ENCODE data around the gene TBCCD1.
"Not testable (repeated sequence)": the region's sequence is repeated elsewhere in the genome, so short reads cannot be mapped to it uniquely, and the experiment has no call there.

TBCCD1 gene

DNA sequence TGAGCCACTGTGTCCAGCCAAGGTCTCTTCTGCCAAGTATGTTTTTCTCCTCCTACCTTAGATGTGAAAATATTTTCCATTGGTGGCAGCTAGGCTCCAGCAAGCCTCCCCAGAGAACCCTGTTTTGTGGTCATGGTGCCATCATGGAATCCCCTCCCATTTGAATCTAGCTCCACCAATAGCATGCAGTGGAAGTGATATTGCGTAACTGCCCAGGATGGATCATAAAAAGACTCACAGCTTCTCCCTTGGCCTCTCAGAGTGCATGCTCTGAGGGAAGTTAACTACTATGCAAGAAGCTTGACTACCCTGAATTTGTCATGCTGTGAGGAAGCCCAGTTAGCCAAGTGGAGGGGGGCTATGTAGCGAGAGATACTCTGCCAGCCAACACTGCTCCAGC, 50.5 kb downstream of the TBCCD1 start:
- DNase-seq (ENCODE audit: low read depth) = no peak

- DNase-seq (ENCODE audit: low read depth) = no peak
These were observed 52.0 kb downstream of the TBCCD1 start for GRCh38 chr3:186515125-186515524.

- DNase-seq (ENCODE audit: low read depth) = no peak
These were observed 52.7 kb downstream of the TBCCD1 start for GRCh38 chr3:186514296-186515002.

- no peak for DNase-seq (ENCODE audit: low read depth)
These were observed 53.8 kb downstream of the TBCCD1 start for GRCh38 chr3:186513386-186513785.

DNA sequence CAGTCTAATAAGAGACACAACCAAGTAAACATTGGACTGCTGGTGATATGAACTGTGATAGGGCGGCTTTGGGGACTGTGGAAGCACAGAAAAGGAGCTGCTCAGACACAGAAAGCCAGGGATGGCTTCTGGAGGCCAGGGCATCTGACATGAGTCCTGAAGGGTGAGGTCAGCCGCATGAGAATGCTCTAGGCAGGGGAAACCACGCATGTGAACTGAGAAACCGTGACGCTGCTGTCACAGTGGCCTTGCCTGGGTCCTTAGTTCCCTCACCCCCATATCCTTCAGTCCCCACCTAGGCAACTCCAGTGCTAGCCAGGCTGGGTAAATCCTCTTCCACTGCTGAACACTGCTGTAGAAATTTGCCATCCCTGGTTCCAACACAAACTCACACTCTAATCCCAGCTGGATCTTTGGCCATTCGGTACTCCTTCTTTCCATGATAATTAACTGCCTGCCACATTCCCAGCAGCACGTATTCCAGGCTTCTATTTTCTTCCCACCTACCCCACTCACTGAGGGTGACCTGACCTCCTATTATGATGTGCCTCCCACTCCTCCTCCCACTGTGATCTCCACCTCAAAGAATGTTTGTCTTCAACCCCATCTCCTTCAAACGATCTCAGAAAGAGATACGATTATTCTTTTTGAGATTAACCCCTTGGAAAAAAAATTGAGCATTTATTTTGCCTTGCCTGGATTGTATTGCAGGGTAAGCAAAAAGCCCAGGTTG, 54.4 kb downstream of the TBCCD1 start:
- no peak for DNase-seq (ENCODE audit: low read depth)

DNA sequence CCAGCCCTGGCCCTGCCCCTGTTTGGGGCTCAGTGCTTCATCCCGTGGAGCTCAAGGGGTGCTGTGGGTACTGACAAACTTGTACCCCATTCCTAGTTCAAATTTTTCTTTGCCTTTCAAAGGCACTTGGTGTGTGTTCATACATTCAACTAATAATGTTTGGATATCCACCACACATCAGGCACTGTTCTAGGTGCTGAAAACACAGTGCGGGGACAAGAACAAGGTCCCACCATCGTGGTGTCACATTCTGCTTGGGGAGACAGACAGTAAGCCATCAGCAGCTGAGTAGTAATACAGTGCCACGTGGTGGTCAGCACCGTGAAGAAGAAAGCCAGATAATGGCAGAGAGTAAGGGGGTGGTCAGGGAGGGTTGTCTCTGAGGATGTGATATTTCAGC, 55.4 kb downstream of the TBCCD1 start:
- DNase-seq (ENCODE audit: low read depth) = no peak

DNA sequence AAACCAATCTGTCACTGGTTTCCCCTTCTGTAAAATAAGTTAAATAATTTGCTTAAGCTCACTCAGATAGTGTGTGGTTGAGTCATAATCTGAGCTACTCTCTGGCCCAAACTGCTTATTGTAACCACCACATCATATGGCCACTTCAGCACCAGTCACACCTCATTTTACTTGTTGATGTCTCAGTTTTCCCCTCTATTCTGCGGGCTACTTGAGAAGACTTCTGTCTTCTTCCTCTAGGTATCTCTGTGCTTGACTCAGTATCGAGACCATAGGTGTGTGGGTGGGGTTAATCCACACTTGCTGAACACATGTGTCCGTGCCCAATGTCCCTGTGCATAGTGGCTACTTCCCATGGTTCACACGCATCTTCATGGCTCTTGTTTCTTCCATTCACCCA, 55.9 kb downstream of the TBCCD1 start:
- no peak for DNase-seq (ENCODE audit: low read depth)

DNA sequence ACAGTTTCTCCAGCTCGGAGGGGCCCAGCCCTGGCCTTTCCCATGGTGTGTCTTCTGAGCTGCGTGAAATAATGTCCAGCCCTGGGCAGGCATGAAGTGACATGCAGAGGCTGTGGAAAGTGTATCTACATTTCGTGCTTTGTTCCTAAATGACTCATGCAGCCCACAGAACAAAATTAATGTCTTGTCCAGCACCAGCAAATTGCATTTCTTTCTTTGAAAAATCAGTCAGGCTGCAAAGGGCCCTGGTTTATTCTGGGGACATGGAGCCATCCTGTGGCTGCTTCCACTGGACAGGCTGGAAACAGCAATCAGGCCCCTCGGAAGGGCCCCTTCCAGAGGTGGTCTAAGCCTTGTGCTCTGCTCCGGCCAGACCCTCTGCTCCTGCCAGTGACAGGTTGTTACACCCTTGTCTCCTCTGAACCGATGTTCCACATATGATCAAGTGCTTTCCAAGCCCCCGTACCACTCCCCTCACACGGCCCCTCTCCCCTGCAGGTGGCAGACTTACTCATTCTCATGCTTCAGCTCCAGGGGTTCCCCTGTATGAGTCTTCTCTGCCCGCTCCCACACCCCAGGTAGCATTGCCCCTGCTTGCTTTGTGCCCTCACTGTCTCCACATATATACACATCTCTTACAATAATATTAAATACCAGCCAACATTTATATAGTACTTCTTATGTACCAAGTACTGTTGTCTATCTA, 56.6 kb downstream of the TBCCD1 start:
- no peak for DNase-seq (ENCODE audit: low read depth)

- no peak for DNase-seq (ENCODE audit: low read depth)
These were observed 57.7 kb downstream of the TBCCD1 start for GRCh38 chr3:186509423-186509822.

DNA sequence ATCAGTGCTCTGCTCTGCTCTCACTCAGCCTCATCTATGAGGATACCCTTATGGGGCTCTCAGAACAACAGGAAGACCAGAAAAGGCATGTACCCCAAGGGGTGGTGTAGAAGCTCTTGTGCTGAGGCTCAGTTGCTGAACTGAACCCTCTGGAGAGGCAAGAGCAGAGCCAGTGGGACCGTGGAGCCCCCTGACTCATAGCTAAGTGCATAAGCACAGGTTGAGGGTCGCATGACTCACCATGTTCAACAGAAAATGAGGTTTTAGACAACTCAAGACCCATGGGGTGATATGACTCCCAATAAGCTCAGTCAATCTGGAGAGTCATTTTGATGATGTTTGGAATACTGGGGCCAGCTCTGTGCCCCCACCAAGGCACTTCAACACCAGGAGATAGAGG, 60.3 kb downstream of the TBCCD1 start:
- no peak for DNase-seq (ENCODE audit: low read depth)

DNA sequence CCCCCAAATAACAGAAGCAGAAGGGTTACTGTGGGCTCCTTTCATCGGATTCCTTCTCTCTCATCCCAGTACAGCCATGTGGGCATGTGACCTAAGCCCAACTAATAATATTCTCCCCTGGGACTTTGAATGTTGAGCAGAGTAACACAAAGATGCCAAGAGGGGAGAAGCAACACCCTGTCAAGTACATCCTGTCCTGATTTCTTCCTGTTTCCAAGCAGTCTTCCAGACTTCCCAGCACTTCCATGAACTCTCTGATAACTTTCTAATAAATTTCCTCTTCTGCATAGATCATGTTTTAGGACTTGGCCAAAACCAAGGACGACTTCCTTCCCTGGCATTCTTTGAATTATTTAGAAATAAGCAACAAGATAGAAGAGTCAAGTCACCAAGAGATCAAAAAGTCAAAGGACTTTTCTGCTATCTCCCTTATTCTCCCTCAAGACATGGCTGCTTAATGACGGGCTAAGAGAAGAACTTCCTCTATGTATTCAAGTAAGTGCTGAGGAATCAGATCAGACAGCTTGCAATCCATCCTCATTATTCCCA, 60.9 kb downstream of the TBCCD1 start:
- DNase-seq (ENCODE audit: low read depth) = no peak

DNA sequence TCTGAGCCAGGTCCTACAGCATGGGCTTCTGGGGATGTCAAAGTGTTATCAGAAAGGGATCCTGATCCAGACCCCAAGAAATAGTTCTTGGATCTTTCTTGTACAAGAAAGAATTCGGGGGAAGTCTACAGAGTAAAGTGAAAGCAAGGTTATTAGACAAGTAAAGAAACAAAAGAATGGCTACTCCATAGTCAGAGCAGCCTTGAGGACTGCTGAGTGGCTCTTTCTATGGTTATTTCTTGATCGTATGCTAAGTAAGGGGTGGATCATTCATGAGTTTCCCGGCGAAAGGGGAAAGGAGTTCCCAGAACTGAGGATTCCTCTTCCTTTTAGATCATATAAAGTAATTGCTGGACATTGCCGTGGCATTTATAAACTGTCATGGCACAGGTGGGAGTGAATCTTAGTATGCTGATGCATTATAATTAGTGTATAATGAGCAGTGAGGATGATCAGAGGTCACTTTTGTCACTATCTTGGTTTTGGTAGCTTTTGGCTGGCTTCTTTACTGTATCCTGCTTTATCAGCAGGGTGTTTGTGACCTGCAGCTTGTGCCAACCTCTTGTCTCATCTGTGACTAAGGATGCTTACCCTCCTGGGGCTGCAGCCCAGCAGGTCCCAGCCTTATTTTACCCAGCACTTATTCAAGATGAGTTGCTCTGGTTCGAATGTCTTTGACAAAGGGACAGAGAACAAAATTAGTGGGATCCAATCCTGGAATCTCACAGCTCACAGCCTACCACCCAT, 64.0 kb downstream of the TBCCD1 start:
- DNase-seq (ENCODE audit: low read depth) = no peak

DNA sequence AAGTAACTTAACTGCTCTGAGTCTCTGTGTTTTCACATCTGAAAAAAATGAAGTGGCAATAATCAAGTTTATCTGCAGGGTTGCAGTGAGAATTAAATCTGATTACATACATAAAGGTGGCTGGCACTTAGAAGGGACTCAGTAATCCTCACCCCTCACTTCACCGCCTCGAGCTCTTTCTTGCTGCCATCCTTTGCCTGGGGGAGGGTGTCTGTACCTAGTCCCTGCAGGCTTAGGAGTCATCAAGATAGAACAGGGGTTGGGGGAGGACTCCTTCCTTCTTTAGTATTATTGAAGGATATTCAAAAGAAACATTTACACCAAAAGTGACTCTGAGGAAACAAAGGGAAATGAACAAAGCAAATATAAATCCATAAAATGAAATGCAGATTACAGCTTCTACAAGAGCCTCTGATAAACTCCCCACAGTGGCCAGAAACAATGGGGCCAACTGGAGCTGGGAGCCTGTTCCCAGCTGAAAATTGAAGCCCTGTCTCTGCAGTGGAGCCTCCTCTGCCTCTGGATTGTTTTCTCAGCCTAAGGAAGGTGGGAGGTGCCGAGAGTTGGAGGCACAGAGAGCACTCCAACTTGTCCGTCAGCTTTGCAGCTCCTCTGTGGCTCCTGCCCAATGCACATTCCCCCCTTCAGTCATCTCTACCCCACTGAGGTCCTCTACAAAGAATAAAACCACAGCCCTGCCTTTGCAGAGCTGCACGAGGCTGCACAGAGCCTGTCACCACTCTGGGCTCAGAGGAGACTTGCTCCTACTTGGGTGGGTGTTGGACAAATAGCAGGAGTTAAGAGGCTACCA, 64.8 kb downstream of the TBCCD1 start:
- no peak for DNase-seq (ENCODE audit: low read depth)

GRCh38 chr3:186499949-186500348, 67.2 kb downstream of the TBCCD1 start:
- not testable (repeated sequence) for DNase-seq (ENCODE audit: low read depth)

GRCh38 chr3:186498022-186498421, 69.1 kb downstream of the TBCCD1 start:
- DNase-seq (ENCODE audit: low read depth) = not testable (repeated sequence)

DNA sequence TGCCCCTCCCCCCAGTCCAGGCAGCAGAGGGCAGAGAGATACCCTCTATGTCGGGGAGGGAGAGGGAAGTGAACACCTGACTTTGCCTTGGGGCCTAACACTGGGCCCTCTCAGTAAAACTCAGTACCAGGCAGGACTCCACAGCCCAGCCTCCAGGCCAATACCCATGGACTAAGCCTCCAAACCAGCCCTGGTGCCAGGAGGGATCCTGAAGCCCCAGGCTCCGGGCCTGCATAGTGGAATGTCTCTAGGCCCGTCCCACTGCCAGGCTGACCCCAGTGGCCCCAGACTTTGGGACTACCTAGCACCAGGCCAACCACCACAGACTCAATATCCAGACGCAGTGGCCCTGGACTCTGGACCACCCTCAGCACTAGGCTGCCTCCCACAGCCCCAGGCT, 69.5 kb downstream of the TBCCD1 start:
- DNase-seq (ENCODE audit: low read depth) = no peak

DNA sequence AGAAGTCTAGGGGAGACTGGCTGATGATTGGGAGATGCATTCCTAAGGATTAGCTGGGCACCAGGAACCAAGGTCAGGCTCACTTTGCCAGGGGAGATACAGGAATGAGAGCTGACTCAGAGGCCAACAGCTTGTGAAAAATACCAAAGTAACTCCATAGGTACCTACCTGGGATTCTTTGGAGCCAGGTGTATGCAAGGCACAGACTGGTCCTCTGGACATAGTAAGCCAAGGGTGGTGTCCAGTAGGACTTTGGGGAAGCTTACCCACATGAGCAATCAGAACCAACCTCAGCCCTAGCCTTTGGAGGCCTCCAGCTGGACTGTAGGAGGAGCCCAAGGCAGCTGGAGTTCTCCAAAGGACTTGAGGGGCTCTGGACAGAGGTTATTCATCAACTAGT, 70.5 kb downstream of the TBCCD1 start:
- DNase-seq (ENCODE audit: low read depth) = no peak

All from HS-5 (cell line).